Tibial nerve (tissue), 4 donors: Measurements from ENCODE around the gene KIAA1614. TPM values are rescaled to one million over a fixed set of nuclear protein-coding genes. Genes with fewer than 3 reads are reported as not detected.

Source experiments
- DNase-seq, 2 donors: peaks; one replicate each; pipeline ENCODE4 v3.0.0-alpha.2; 2019; ENCODE audit warnings: low spot score in 2 of 2
- H3K27ac ChIP-seq, 4 donors: fragments of 200-600 bp; sonication (generic) in 3 of 4; one replicate each; pipeline ENCODE4 v1.5.1; 2017 to 2019; ENCODE audit warnings: mild to moderate bottlenecking in 1 of 4
- H3K27me3 ChIP-seq, 2 donors: fragments of 200-600 bp; sonication (generic) in 1 of 2; one replicate each; pipeline versions ENCODE4 v1.5.1 to v1.6.0; 2017 to 2019
- H3K36me3 ChIP-seq, 3 donors: fragments of 200-600 bp; sonication (generic); one replicate each; pipeline ENCODE4 v1.5.1; 2018 to 2019
- H3K4me1 ChIP-seq, 4 donors: fragments of 200-600 bp; sonication (generic) in 3 of 4; one replicate each; pipeline ENCODE4 v1.5.1; 2017 to 2019
- H3K4me3 ChIP-seq, 4 donors: fragments of 200-600 bp; sonication (generic) in 3 of 4; one replicate each; pipeline ENCODE4 v1.5.1; 2017 to 2019; ENCODE audit warnings: mild to moderate bottlenecking in 1 of 4, moderate library complexity in 1 of 4
- H3K9me3 ChIP-seq, 4 donors: fragments of 200-600 bp; sonication (generic) in 3 of 4; one replicate each; pipeline ENCODE4 v1.5.1; 2017 to 2019
- CTCF ChIP-seq, 5 experiments: fragments of 200-600 bp in 3 of 5; fragments of 450-650 bp in 2 of 5; sonication (generic) in 3 of 5; IDR thresholded peaks; one replicate each; pipeline ENCODE4 v1.5.1; 2016 to 2019; ENCODE audit warnings: antibody characterized with exemption in 5 of 5, mild to moderate bottlenecking in 3 of 5, moderate library complexity in 2 of 5
- EP300 ChIP-seq, 2 donors: sonication (generic); formaldehyde crosslinking; IDR thresholded peaks; one replicate each; pipeline ENCODE4 v1.6.1; 2017; ENCODE audit warnings: antibody characterized with exemption in 2 of 2, mild to moderate bottlenecking in 1 of 2
- POLR2A ChIP-seq, 2 donors: fragments of 450-650 bp; IDR thresholded peaks; one replicate each; pipeline ENCODE4 v1.6.1; 2017; ENCODE audit warnings: antibody characterized with exemption in 2 of 2, mild to moderate bottlenecking in 2 of 2, moderate library complexity in 2 of 2
- WGBS, 2 donors: methylation state at CpG; one replicate each; pipeline ENCODE4 v1.1.5; 2018; 5-methylcytosine and 5-hydroxymethylcytosine counted together
- total RNA-seq, 4 donors: library from RNA; depleted of rRNA; stranded (reverse); fragments of >200 nt; gene quantifications; one replicate each; pipeline ENCODE4 v1.1.0, GENCODE V29; 2016

The KIAA1614 gene
- total RNA-seq, 4 donors from 2014 or later: 14.9 to 22.6 (median 19.1) TPM

DNA sequence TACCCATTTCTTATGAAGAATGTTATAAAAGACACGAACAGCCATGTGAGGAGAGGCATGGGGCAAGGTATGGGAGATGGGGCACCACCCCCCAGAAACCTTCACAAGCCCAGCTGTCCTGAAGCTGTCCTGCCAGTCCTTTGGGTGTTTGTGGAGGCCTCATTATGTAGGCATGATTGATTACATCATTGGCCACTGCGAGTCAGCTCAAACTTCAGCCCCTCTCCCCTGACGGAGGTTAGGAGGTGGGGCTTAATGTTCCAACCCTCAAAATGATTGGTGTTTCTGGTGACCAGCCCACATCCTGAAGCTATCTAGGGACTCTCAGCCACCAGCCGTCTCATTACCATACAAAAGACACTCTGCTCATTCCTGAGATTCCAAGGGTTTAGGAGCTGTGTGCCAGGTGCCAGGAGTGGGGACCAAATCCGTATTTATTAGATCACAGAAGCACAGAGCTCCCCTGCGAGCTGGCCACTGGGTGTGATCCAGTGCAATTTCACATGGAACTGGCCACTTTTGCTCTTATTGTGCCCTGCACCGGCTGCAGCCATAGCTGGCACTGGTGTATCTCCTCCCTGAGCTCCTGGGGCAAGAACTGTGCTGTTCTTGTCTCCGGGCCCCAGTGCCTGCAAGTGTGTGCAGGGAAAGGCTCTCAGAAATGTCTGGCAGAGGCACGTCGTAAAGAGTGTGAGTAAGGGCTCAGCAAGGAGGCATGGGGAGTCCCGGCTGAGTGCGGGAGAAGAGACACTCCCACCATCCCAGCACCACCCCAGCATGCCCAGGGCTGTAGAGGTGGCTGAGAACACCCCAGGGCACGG lies 10.5 kb downstream of the KIAA1614 start:
- Histone ChIP-seq H3K4me3 (no peak overlapping the region), H3K9me3 (no peaks in the 10 kb centered on the region), H3K27me3 (no peaks in the 10 kb centered on the region), H3K36me3 (peaks cover 0 to 25% (median 0%) of the 10 kb centered on the region in 3 donors), H3K4me1 (peaks cover 0 to 57% (median 23%) of the 10 kb centered on the region in 4 donors), H3K27ac (peak overlapping the region in 2 of 4 donors; percentile 4 to 61)
- DNase-seq: no peak
- TF ChIP-seq POLR2A (IDR thresholded peaks at IDR 0.05) (no peak), CTCF (IDR thresholded peaks at IDR 0.05) (no peak), EP300 (IDR thresholded peaks at IDR 0.05) (no peak)
- 54 to 60% methylated on average over 13 of the region's 13 CpGs for WGBS, 2 donors

DNA sequence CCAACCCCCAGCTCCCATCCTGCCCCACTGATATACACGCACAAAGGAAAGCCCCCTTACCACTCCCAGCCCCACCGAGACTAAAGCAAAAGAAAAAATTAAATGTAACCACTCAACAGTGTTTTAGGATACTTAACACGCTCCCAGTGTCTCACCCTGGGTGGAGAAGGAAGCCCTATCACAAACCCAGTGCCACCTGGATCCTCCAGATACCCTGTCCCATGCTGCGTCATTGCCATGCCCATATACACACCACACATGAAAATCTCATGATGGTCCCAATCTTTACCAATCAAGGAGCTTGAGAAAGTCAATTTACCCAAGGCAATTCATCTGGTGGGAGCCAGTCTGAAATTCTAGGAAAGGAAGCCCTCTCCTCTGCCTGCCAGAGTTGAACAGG lies 11.2 kb downstream of the KIAA1614 start:
- H3K27ac ChIP-seq: no peak overlapping the region
- TF ChIP-seq POLR2A (IDR thresholded peaks at IDR 0.05) (no peak), CTCF (IDR thresholded peaks at IDR 0.05) (no peak)
- 71 to 81% methylated on average over 4 of the region's 4 CpGs for WGBS, 2 donors
- H3K4me1 ChIP-seq: peaks cover 0 to 62% (median 23%) of the 10 kb centered on the region in 4 donors
- H3K4me3 ChIP-seq: no peak overlapping the region
- DNase-seq: no peak
- peaks cover 0 to 23% (median 0%) of the 10 kb centered on the region in 3 donors for H3K36me3 ChIP-seq
- no peaks in the 10 kb centered on the region for H3K27me3 ChIP-seq
- no peaks in the 10 kb centered on the region for H3K9me3 ChIP-seq

DNA sequence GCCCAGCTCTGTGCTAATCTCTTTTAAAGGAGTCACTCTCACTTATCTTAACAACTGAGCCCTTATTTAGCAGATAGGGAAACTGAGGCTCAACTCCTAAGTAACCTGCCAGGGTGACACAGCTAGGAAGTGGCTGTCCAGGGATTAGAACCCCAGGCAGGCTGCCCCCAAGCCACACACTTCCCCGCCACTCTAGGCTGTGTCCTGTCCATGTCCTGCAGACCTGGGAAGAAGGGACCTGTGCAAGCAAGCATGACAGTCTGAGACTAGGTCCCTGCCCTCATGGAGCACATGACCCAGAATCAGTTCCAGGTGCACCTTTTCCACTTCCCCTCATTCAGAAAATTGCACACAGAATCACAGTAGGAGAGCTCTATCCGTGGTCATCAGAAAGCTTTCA lies 12.2 kb downstream of the KIAA1614 start:
- Histone ChIP-seq H3K36me3 (peaks cover 0 to 23% (median 0%) of the 10 kb centered on the region in 3 donors), H3K4me3 (no peak overlapping the region), H3K27me3 (no peaks in the 10 kb centered on the region), H3K4me1 (peaks cover 0 to 59% (median 23%) of the 10 kb centered on the region in 4 donors), H3K9me3 (no peaks in the 10 kb centered on the region), H3K27ac (no peak overlapping the region)
- 78 to 91% methylated on average over 2 of the region's 2 CpGs for WGBS, 2 donors
- DNase-seq: no peak
- TF ChIP-seq POLR2A (IDR thresholded peaks at IDR 0.05): no peak
- TF ChIP-seq CTCF (IDR thresholded peaks at IDR 0.05): no peak
- no peak for TF ChIP-seq EP300 (IDR thresholded peaks at IDR 0.05)

- no peak for DNase-seq
- Histone ChIP-seq H3K27me3 (no peaks in the 10 kb centered on the region), H3K36me3 (peaks cover 0 to 23% (median 0%) of the 10 kb centered on the region in 3 donors), H3K9me3 (no peaks in the 10 kb centered on the region), H3K4me3 (no peak overlapping the region), H3K27ac (peak overlapping the region in 2 of 4 donors; percentile 75 to 77), H3K4me1 (peaks cover 0 to 59% (median 23%) of the 10 kb centered on the region in 4 donors)
- WGBS, 2 donors: 15 to 45% methylated on average over 6 to 7 of the region's 7 CpGs
- TF ChIP-seq EP300 (IDR thresholded peaks at IDR 0.05) (no peak), POLR2A (IDR thresholded peaks at IDR 0.05) (no peak), CTCF (IDR thresholded peaks at IDR 0.05) (no peak)
These were observed 12.9 kb downstream of the KIAA1614 start for GRCh38 chr1:180925471-180926051.
